HG03095 (cell line): ENCODE measurements around the gene ZNF324.
"Not testable (repeated sequence)": the region's sequence is repeated elsewhere in the genome, so short reads cannot be mapped to it uniquely, and the experiment has no call there.

Experiments
- ATAC-seq: cut with Tn5 transposase; IDR thresholded peaks from one replicate; pipeline ENCODE4 v1.9.1; 2021; ENCODE audit warnings: moderate library complexity; ENCODE audit not compliant: unreplicated experiment

Gene ZNF324

DNA sequence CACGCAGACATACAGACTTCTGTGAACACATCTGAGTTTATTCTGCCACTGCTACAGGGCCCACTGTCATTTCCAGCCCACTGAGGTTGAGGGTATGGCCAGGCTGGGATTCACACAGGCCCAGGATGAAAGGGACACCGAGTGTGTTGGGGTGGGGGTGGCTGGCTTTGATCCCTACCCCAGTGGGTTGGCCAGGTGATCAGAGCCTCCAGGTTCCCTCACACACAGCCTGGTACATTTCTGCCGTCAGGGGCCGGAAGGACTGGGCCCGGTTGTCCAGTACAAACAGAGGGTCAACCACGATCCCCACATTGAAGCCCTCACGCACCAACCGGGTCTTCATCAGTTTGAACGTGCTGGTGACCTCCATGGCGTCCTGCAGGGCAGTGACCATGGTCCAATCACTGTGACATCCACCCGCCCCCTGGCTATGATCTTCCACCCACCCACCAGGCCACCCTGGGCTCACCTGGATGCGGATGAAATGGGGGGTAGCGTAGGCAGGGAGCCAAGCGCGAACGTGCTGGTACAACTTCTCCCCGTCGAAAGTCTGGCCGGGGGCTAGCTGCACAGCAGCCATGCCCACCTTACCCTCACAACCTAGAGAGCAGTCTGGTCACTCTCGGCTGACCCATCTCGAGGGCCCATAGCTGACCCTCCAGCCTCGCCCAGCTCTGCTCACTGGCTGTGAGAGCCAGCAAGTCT is 31.6 kb downstream of the ZNF324 start:
- no peak for ATAC-seq

DNA sequence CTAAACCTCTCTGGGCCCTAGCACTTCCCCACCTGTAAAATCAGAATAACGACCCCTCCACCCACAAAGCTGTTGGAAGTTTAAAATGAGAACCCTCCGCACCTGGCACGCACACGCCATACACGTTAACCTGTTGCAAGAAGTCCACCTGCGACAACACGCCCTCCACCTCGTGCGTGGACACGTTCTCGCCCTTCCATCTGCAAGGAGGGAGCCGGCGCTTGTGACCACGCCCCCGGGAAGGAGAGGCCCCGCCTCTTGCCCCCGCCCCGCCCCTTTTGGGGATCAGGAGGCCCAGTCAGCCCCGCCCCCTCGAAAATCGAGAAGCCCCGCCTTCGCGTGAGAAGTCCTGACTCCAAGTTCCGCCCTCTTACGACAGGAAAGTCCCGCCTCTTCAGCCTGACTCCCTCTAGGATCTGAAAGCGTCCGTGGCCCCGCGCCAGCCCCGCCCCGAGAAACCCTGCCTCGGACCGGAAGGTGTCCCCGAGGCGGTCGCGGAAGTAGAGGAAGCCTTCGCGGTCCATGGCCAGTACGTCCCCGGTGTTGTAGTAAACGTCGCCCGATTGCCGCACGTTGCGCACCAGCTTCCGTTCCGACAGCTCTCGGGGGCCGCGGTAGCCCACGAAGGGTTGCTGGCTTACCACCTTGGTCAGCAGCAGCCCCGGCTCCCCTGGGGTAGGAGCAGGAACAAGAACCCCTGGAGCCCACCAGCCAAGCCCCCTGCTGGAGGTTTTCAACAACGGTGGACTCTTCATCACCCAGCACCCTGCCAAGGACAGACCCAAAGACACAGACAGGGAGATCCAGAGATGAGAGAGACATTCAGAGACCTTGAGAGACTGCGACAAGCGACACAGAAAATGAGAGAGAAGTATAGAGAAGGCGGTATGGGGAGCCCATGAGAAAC is 32.4 kb downstream of the ZNF324 start:
- ATAC-seq: peak; percentile 86

- no peak for ATAC-seq
Observed at GRCh38 chr19:58500242-58500641, 33.4 kb downstream of the ZNF324 start.

GRCh38 chr19:58507602-58508223 is 40.8 kb downstream of the ZNF324 start:
- ATAC-seq: not testable (repeated sequence)

- ATAC-seq: no peak
Observed at GRCh38 chr19:58509731-58510083, 42.8 kb downstream of the ZNF324 start.

- ATAC-seq: no peak
Observed at GRCh38 chr19:58510084-58510862, 43.4 kb downstream of the ZNF324 start.

DNA sequence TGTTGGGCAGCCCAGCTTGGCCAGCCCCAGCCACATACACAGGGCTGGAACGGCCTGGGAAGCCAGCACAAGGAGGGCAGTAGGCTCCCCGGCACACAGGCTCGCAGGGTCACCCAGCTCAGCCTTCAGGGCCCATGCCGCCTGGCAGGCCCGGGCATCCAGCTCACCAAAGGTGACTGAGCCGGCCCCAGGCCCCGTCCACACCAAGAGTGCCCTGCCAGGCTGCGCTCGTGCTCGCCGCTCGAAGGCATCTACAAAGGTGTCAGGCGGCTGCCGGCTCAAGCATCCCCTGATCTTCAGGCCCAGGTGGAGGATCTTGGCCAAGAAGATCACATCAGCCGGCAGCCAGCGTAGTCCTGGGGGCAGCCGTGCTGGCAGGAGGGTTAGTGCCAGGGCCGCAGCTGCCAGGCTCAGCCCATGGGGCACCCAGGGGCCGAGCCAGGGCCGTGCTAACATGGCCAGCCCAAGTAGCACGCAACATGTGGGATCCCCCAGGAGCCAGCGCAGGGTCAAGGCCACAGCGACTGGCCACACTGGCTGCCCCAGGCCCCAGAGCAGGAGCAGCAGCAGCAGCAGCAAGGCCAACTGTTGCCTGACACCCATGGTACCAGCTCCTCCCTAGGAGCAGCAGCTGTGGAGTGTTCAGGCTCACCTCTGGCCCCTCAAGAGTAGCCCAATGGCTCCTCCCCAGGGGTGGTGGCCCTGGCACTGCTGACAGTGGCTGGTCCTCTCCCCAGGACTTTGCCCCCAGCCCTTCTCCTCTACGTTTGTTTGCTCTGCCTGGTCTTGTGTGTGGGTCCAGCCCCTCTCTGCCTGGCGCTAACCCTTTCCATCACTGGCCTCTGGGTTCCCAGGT is 44.7 kb downstream of the ZNF324 start, which contains the start of gene SLC27A5:
Gene SLC27A5 (minus strand): TSS at position 640 of the 856 bp plus-strand sequence. CDS start 37 bp downstream, at position 603.
- ATAC-seq: no peak

DNA sequence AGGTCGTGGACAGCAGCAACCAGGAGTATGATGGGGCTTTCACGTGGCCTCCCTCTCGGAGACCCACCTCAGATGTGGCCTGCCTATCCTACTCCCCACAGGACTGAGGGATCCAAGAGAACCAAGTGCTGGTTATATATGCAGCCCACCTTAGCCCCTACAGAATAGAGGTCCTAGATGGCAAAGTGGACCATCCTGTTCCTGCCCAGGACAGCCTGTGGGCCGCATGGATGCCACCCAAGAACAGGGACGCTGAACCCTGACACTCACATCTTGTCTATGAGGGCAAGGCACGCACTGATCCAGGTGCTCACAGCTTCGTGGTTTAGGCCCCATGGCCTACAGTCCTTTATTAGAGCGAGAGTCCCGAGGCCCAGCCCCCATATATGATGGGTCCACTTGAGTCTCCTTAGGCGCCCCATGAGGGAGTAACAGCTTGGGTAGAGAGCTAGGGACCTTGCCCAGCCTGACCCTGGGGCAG is 46.4 kb downstream of the ZNF324 start:
- no peak for ATAC-seq

DNA sequence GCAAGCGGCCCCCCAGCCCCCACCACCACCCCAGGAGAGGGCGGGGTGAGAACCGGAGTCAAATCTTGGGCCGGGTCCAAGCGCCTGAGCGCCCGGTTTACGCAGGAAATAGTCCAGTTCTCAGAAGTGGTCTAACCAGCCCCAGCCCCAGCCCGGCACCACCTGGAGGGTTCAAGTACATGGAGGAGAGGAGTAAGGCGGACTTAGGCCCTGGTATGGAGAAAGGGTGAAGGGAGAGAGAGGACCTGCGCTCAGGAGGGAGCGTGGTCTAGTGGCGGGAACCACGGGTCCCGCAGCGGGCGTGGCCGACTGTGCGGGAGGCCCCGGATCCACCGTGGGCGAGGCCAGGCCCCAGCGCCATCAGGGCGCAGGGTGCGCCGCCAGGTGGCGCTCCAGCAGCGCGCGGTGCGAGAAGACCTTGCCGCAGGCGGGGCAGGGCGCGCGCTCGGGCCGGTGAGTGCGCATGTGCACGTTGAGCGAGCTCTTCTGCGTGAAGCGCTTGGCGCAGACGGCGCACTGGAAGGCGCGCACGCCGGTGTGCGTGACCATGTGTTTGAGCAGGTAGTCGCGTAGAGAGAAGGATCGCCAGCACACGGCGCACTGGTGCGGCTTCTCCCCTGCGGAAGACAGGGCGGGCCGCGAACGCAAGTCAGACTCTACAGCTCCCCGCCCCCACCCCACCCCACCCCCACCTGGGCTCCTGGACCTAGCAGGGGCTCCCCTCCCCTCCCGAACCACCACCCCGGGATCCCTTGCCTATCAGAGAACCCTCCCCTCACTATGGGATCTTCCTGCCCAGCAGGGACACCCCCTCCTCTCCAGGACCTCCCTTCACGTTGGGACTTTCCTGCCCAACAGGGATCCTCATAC is 47.0 kb downstream of the ZNF324 start:
- peak; percentile 50 for ATAC-seq

DNA sequence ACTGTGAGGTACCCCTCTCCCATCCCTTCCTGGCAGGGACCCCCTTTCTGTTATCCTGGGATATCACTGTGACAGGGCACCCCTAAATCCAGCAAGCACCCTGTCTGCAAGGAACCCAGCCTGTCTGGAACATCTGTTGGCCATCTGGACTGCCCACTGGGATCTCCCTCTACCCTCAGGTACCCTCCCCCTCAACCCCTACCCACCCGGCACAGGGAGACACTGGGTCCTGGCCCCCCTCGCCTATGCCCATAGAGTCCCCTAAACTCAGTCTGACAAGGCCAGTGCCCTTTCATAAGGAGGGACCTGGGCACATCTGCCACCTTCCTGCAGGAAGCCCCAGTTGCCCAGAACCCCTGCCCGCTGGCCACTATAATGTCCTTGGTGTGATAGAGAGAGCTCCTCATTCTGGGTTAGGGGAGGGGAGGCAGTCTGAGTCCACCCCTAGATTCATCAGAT is 47.7 kb downstream of the ZNF324 start:
- ATAC-seq: no peak

GRCh38 chr19:58515259-58515658 is 48.4 kb downstream of the ZNF324 start:
- ATAC-seq: no peak

DNA sequence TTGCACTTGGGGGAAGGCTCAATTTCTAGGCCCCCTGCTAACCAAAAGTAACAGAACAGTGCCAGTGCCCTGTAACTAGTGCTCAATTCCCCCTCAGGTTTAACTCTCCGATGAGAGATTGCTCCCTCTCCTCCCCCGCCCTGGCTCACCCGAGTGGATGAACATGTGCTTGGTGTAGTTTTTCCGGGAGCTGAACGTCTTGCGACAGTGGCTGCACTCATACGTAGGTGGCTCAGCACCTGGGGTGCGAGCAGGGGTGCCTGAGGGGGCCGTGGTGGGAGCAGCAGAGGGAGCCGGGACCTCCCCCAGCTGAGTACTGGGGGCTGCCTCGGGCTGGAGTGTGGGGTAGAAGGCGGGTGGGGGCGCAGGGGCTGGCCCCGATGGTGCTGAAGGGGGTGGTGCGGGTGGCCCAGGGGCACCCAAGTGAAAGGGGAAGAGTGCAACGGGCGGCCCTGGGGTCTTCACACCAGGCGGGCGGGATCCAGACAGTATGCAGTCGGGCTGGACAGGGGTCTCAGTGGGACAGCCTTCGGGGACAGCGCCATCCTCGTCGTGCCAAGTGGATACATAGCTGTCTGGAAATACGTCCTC is 49.5 kb downstream of the ZNF324 start:
- ATAC-seq: no peak

GRCh38 chr19:58516964-58517833 is 50.3 kb downstream of the ZNF324 start:
- ATAC-seq: no peak

- no peak for ATAC-seq
Observed at GRCh38 chr19:58518256-58519086, 51.6 kb downstream of the ZNF324 start.

GRCh38 chr19:58519087-58519354 is 52.1 kb downstream of the ZNF324 start:
- no peak for ATAC-seq

- ATAC-seq: peak; percentile 71
Observed at GRCh38 chr19:58519355-58520256, 52.7 kb downstream of the ZNF324 start, which contains the start of gene ZBTB45. ZBTB45 (minus strand) TSS chr19:58519810; CDS start chr19:58517673, 2,137 bp downstream.
